HG03460 (cell line): ENCODE measurements around the gene TTC28.

Source experiments
- ATAC-seq: cut with Tn5 transposase; IDR thresholded peaks from one replicate; pipeline ENCODE4 v1.9.1; 2021; ENCODE audit not compliant: unreplicated experiment

Gene TTC28

DNA sequence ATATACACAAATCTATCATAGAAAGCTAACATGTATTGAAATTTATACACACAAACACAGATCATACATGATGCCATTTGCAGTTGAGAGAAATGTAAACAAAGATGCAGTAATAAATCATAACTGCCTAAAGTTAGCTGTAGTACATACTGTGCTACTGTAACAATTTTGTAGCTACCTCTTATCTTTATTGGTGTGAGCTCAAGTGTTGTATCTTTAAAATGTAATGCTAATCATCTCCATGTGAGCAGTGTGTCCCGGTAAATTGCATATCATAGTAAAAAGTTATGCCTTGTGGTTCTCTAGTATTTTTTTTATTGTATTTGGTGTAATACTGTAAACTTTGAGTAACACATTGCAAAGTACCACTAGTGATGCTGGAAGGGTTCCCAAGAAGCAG, 743.7 kb downstream of the TTC28 start:
- no peak for ATAC-seq

- no peak for ATAC-seq
Observed at GRCh38 chr22:27934069-27934468, 745.6 kb downstream of the TTC28 start.

DNA sequence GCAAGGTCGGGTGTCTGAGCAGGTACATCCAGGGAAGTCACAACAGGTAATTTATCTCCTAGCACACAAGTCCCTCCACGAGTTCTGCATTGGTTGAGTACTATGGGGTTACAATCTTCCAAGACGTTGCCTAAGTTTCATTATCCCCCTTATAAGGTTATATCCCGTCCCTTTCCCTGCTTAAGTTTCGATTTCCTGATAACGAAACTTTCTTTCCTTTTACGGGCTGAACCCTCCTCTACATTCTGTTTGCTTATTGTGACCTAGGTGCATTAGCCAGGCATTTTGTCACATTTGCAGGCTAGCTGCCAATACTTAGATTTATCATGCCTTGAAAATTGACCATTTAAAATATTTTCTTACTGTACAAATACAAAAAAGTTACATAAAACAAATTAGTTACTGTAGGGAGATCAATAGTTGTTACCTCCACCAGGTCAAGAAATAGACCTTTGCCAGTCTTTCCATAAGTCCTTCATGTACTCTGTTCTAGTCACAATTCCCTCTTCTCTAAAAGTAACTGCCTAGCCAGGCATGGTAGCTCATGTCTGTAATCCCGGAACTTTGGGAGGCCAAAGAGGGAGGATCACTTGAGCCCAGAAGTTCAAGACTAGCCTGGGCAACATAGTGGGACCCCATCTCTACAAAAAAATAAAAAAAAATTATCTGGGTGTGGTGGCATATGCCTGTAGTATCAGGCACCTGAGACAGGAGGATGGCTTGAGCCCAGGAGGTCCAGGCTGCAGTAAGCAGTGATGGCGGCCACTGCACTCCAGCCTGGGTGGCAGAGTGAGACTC, 746.3 kb downstream of the TTC28 start:
- no peak for ATAC-seq

DNA sequence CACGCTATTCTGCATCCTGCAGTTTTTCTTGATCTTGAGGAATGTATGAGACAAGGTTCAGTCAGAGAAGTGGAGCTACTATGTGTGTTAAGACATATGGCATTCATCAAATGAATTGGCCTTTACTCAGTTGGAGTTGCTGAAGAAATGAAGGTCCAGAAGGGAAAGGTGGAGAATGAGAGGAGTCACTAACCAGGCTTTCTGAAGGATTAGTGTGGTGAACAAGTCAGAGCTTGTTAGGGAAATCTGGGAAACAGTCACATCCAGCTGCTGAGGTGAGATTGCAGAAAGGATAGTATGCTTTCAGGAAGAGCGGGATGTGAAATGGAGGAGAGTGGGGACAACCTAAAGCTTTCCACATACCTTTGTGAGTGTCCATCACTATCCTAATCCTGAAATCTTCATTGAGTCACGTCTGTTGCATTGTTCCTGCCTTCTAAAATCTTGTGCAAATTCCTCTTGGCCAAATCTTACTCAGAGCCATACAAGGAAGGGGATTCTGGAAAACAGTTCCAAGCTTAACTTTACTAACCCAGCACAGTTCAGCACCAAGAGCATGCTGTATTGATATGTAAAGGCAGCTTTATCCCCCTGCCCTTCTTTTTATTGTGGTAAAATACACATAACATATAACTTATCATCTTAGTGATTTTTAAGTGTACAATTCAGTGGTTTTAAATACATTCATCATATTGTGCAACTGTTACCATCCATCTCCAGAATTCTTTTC, 749.1 kb downstream of the TTC28 start:
- no peak for ATAC-seq
